GM12872 (cell line): ENCODE results near the gene DEFB124.

Source experiments
- CTCF ChIP-seq: IDR thresholded peaks from 3 replicates; pipeline ENCODE4 v1.5.1; 2011; ENCODE audit warnings: low read depth, mild to moderate bottlenecking, low read length, moderate library complexity; ENCODE audit not compliant: insufficient read depth

Gene DEFB124

GRCh38 chr20:31430568-31431115 lies 44.3 kb downstream of the DEFB124 start:
- no peak for TF ChIP-seq CTCF

GRCh38 chr20:31425797-31426196 lies 49.1 kb downstream of the DEFB124 start:
- TF ChIP-seq CTCF, result no peak

GRCh38 chr20:31418307-31418706 lies 56.6 kb downstream of the DEFB124 start:
- TF ChIP-seq CTCF, result no peak

- no peak for TF ChIP-seq CTCF
Observed at GRCh38 chr20:31415653-31416052, 59.3 kb downstream of the DEFB124 start.
